Endothelial cell of umbilical vein (primary cell): ENCODE data around the gene RRAGB. TPM values are rescaled to one million over a fixed set of nuclear protein-coding genes. Genes with fewer than 3 reads are reported as not detected.

Source experiments
- BruUV-seq: library from RNA; stranded (reverse); fragments of 400-500 nt; replicated peaks from 2 replicates; lab custom pipeline; 2021; lab: Mats Ljungman, UMichigan
- CTCF ChIA-PET: fragments of 300-600, 350-600 bp; sonication (Branson Sonifier 250); formaldehyde crosslinking; loops from one replicate; lab custom pipeline; 2021; ENCODE audit warnings: antibody characterized with exemption, inconsistent platforms; lab: Charles Lee
- POLR2A ChIA-PET: fragments of 300-600, 350-600 bp; sonication (Branson Sonifier 250); formaldehyde crosslinking; loops from one replicate; lab custom pipeline; 2021; ENCODE audit warnings: antibody characterized with exemption, inconsistent platforms; lab: Charles Lee
- DNase-seq: peaks from one replicate; pipeline ENCODE4 v3.0.0-alpha.2; 2011; ENCODE audit warnings: low read depth, low spot score
- FAIRE-seq: peaks from 2 replicates; lab custom pipeline; 2011; peaks lifted over from hg19 to GRCh38; lab: Jason Lieb, UNC
- H2AFZ ChIP-seq: 2 replicates; pipeline ENCODE4 v1.6.0; 2012; ENCODE audit warnings: low read depth, low read length, control low read depth, inconsistent platforms
- H3K27ac ChIP-seq: 2 replicates; pipeline ENCODE4 v1.5.1; 2011; ENCODE audit warnings: low read depth, mild to moderate bottlenecking, control low read depth, low read length, moderate library complexity; ENCODE audit not compliant: insufficient read depth
- H3K27me3 ChIP-seq, 2 experiments: 2 replicates each; pipeline versions ENCODE4 v1.6.0 to v1.6.1; 2011; ENCODE audit warnings: low read length in 2 of 2, mixed read lengths in 1 of 2; ENCODE audit not compliant: control insufficient read depth in 2 of 2, insufficient read depth in 2 of 2
- H3K36me3 ChIP-seq, 2 experiments: 2 replicates in 1 of 2; 3 replicates in 1 of 2; pipeline ENCODE4 v1.5.1; 2011; ENCODE audit warnings: low read length in 2 of 2, mild to moderate bottlenecking in 1 of 2, moderate library complexity in 1 of 2; ENCODE audit not compliant: control insufficient read depth in 2 of 2, insufficient read depth in 2 of 2; ENCODE audit errors: extremely low read depth in 1 of 2
- H3K4me1 ChIP-seq: 3 replicates; pipeline ENCODE4 v1.5.1; 2011; ENCODE audit warnings: mild to moderate bottlenecking, low read length; ENCODE audit not compliant: control insufficient read depth, insufficient read depth; ENCODE audit errors: extremely low read depth
- H3K4me2 ChIP-seq: 2 replicates; pipeline ENCODE4 v1.6.1; 2011; ENCODE audit warnings: low read length, control low read depth, mixed read lengths; ENCODE audit not compliant: insufficient read depth
- H3K4me3 ChIP-seq, 3 experiments: fragments of 200-600 bp in 1 of 3; sonication (generic), shearing (Covaris generic) in 1 of 3; replicated peaks in 1 of 3; 2 replicates each; pipeline ENCODE4 v1.5.1; 2011 to 2016; ENCODE audit warnings: control low read depth in 3 of 3, low read length in 3 of 3, mild to moderate bottlenecking in 2 of 3, inconsistent platforms in 1 of 3, low read depth in 1 of 3, moderate library complexity in 1 of 3; ENCODE audit not compliant: insufficient read depth in 1 of 3
- H3K79me2 ChIP-seq: 2 replicates; pipeline ENCODE4 v1.6.0; 2012; ENCODE audit warnings: low read length, inconsistent platforms; ENCODE audit not compliant: control insufficient read depth, insufficient read depth
- H3K9ac ChIP-seq: replicated peaks from 2 replicates; pipeline ENCODE3; 2011; ENCODE audit warnings: low read length, control low read depth; ENCODE audit not compliant: insufficient read depth; ENCODE audit errors: extremely low read depth
- H3K9me1 ChIP-seq: replicated peaks from 3 replicates; pipeline ENCODE4 v1.6.0; 2011; ENCODE audit warnings: mild to moderate bottlenecking, low read length; ENCODE audit not compliant: control insufficient read depth, insufficient read depth; ENCODE audit errors: extremely low read depth
- H3K9me3 ChIP-seq: replicated peaks from 2 replicates; pipeline ENCODE4 v1.5.1; 2012; ENCODE audit warnings: low read length, inconsistent platforms; ENCODE audit not compliant: control insufficient read depth, insufficient read depth
- H4K20me1 ChIP-seq: replicated peaks from 2 replicates; pipeline ENCODE3; 2011; ENCODE audit warnings: mild to moderate bottlenecking, low read length; ENCODE audit not compliant: control insufficient read depth, insufficient read depth; ENCODE audit errors: extremely low read depth
- FOS ChIP-seq: IDR thresholded peaks from 2 replicates; pipeline ENCODE4 v1.6.1; 2011; ENCODE audit warnings: mild to moderate bottlenecking, low read length, moderate library complexity, borderline replicate concordance; ENCODE audit not compliant: insufficient read depth
- GATA2 ChIP-seq: IDR thresholded peaks from 2 replicates; pipeline ENCODE4 v1.7.0; 2011; ENCODE audit warnings: low read depth, mild to moderate bottlenecking, moderate library complexity, mixed read lengths, low read length; ENCODE audit not compliant: insufficient read length, insufficient read depth
- JUN ChIP-seq: IDR thresholded peaks from 2 replicates; pipeline ENCODE4 v1.6.1; 2011; ENCODE audit warnings: borderline replicate concordance, low read depth; ENCODE audit not compliant: insufficient read length, insufficient read depth
- MYC ChIP-seq: IDR thresholded peaks from one replicate; pipeline ENCODE4 v1.6.1; 2011; ENCODE audit warnings: mild to moderate bottlenecking, low read depth, low read length
- POLR2AphosphoS5 ChIP-seq: IDR thresholded peaks from 2 replicates; pipeline ENCODE4 v1.6.1; 2012; ENCODE audit warnings: low read depth, mild to moderate bottlenecking, control low read depth, low read length, moderate library complexity; ENCODE audit not compliant: insufficient read depth
- dilution Hi-C: fragments of 300-500 bp; cut with MboI; formaldehyde crosslinking; loops from one replicate; pipeline ENCODE4 v1.15.0; 2019; ENCODE audit warnings: low sequenced_read_pairs; ENCODE audit not compliant: extremely low pct_ligation_motif_present
- intact Hi-C: fragments of 100-400 bp; cut with micrococcal nuclease; formaldehyde crosslinking; loops from one replicate; pipeline ENCODE4 v1.10.0; 2022
- polyA plus RNA-seq, 4 experiments: library from polyadenylated mRNA; depleted of rRNA in 3 of 4; stranded (reverse) in 3 of 4; unstranded in 1 of 4; fragments of >200 nt; gene quantifications; 2 replicates each; pipeline versions ENCODE4 v1.2.1 to v1.2.3, GENCODE V29; 2011 to 2012; ENCODE audit warnings: missing spikeins in 1 of 4
- total RNA-seq: library from RNA; stranded (reverse); gene quantifications from 2 replicates; pipeline ENCODE4 v1.2.3, GENCODE V29; 2021
- TF ChIP-seq, protein P1 (sequence below), 2 donors: IDR thresholded peaks; 1 replicate in 1 of 2; 2 replicates in 1 of 2; pipeline ENCODE4 v1.5.1; 2011; ENCODE audit warnings: low read length in 2 of 2, mild to moderate bottlenecking in 2 of 2, moderate library complexity in 2 of 2, control low read depth in 1 of 2, inconsistent platforms in 1 of 2, low read depth in 1 of 2; ENCODE audit not compliant: insufficient read depth in 1 of 2; ENCODE audit errors: extremely low read depth in 1 of 2
- TF ChIP-seq, protein P2 (sequence below): IDR thresholded peaks from 2 replicates; pipeline ENCODE4 v1.6.1; 2011; ENCODE audit not compliant: insufficient read depth, insufficient read length

Gene RRAGB
- total and polyA plus RNA-seq, 2 donors (not counting 3 experiments of a cell fraction or from before 2014, with no cell fraction given) = 14.3 to 18.0 TPM

DNA sequence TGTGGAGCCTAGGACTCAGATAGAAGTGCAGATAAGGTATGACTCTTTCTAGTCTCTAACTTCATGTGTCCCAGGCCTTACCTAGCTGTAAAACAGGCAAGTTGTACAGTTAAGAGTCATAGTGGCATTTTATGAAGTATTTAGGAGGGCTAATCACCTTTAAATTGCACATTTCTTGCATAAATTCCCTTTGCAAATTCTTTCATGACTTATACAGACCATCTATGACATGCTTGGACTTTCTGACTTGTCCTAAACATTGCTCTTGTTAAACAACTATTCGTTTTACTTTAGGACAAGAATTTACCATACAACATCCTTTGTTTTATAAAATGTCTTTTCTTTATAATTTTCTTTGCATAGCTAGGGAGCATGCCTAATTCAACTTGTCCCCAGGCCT is 7.8 kb upstream of the RRAGB start:
- ChIA-PET CTCF (no interaction called here), POLR2A (no interaction called here)
- H3K9ac ChIP-seq = no peak overlapping the region
- peaks cover 39% of the 10 kb centered on the region for H3K4me1 ChIP-seq
- no peaks in the 10 kb centered on the region for H3K27me3 ChIP-seq
- TF ChIP-seq, protein P1, sequence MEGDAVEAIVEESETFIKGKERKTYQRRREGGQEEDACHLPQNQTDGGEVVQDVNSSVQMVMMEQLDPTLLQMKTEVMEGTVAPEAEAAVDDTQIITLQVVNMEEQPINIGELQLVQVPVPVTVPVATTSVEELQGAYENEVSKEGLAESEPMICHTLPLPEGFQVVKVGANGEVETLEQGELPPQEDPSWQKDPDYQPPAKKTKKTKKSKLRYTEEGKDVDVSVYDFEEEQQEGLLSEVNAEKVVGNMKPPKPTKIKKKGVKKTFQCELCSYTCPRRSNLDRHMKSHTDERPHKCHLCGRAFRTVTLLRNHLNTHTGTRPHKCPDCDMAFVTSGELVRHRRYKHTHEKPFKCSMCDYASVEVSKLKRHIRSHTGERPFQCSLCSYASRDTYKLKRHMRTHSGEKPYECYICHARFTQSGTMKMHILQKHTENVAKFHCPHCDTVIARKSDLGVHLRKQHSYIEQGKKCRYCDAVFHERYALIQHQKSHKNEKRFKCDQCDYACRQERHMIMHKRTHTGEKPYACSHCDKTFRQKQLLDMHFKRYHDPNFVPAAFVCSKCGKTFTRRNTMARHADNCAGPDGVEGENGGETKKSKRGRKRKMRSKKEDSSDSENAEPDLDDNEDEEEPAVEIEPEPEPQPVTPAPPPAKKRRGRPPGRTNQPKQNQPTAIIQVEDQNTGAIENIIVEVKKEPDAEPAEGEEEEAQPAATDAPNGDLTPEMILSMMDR (IDR thresholded peaks at IDR 0.05; ENCODE audit: extremely low read depth in 1 of 2, insufficient read depth in 1 of 2, low read depth in 1 of 2, low read length in 2 of 2) = no peak
- TF ChIP-seq FOS (no peak), POLR2AphosphoS5 (no peak), JUN (no peak), MYC (no peak), GATA2 (no peak)
- TF ChIP-seq, protein P2, sequence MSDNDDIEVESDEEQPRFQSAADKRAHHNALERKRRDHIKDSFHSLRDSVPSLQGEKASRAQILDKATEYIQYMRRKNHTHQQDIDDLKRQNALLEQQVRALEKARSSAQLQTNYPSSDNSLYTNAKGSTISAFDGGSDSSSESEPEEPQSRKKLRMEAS = no peak
- DNase-seq = no peak
- H3K9me1 ChIP-seq = no peaks in the 10 kb centered on the region
- H3K4me3 ChIP-seq = no peak overlapping the region
- intact Hi-C loops (loop anchor here (1.0 to 10.0 kb wide), 4 partner anchors 85 to 1527 kb away; partner anchors contain the start of genes FAM120C, FOXR2 and MAGED2), dilution Hi-C loops (no loop called here)
- no peaks in the 10 kb centered on the region for H4K20me1 ChIP-seq
- H3K9me3 ChIP-seq = no peaks in the 10 kb centered on the region
- BruUV-seq = no TSS peak
- no peaks in the 10 kb centered on the region for H3K79me2 ChIP-seq
- FAIRE-seq = no peak
- no peak overlapping the region for H3K4me2 ChIP-seq
- no peak overlapping the region for H2AFZ ChIP-seq
- H3K36me3 ChIP-seq = no peaks in the 10 kb centered on the region
- H3K27ac ChIP-seq = no peak overlapping the region
